GM12891 (cell line): ENCODE results near the gene PHLDB3.
"Not testable (repeated sequence)": the region's sequence is repeated elsewhere in the genome, so short reads cannot be mapped to it uniquely, and the experiment has no call there.

ENCODE experiments used
- POLR2A ChIP-seq: IDR thresholded peaks from 2 replicates; pipeline ENCODE4 v1.6.1; 2011; ENCODE audit warnings: low read depth, low read length, control low read depth
- POLR2AphosphoS5 ChIP-seq: IDR thresholded peaks from 2 replicates; pipeline ENCODE4 v1.6.1; 2011; ENCODE audit warnings: low read depth, low read length, control low read depth
- TAF1 ChIP-seq: IDR thresholded peaks from 2 replicates; pipeline ENCODE4 v1.6.1; 2011; ENCODE audit warnings: low read depth, low read length, control low read depth

GRCh38 chr19:43437284-43437683 is 67.3 kb downstream of the PHLDB3 start:
- TF ChIP-seq TAF1, POLR2AphosphoS5, POLR2A: not testable (repeated sequence)
